Suprapubic skin (tissue), 3 donors: ENCODE data around the gene FGF1.

Experiments
- POLR2AphosphoS5 ChIP-seq, 3 donors: sonication (generic); formaldehyde crosslinking; IDR thresholded peaks; one replicate each; pipeline ENCODE4 v1.6.1; 2017; ENCODE audit warnings: antibody characterized with exemption in 3 of 3
- TF ChIP-seq, protein P1 (sequence below), 2 donors: fragments of 200-600 bp in 1 of 2; fragments of 450-650 bp in 1 of 2; sonication (generic) in 1 of 2; IDR thresholded peaks; one replicate each; pipeline ENCODE4 v1.5.1; 2016 to 2019; ENCODE audit warnings: antibody characterized with exemption in 2 of 2, mild to moderate bottlenecking in 1 of 2, moderate library complexity in 1 of 2

DNA sequence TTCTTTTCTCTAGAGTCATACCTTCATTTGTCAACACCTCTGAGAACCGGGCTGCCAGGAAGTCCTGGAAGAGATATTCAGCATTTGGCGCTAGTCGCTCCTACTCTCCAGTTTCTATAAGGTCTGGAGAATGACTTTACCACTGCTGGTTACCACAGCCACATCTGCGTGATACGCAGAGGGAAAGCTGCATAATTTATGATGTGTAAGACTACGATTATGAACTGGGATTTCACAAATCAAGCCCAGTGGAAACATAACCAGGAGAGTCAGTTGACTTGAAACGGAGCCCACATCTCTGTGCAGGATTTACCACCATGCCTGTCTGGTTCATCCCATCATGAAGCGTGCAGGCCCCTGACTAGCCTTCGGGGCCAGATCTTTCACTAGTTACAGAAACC, 72.6 kb downstream of the FGF1 start:
- TF ChIP-seq POLR2AphosphoS5 (IDR thresholded peaks at IDR 0.05): no peak
- TF ChIP-seq, protein P1, sequence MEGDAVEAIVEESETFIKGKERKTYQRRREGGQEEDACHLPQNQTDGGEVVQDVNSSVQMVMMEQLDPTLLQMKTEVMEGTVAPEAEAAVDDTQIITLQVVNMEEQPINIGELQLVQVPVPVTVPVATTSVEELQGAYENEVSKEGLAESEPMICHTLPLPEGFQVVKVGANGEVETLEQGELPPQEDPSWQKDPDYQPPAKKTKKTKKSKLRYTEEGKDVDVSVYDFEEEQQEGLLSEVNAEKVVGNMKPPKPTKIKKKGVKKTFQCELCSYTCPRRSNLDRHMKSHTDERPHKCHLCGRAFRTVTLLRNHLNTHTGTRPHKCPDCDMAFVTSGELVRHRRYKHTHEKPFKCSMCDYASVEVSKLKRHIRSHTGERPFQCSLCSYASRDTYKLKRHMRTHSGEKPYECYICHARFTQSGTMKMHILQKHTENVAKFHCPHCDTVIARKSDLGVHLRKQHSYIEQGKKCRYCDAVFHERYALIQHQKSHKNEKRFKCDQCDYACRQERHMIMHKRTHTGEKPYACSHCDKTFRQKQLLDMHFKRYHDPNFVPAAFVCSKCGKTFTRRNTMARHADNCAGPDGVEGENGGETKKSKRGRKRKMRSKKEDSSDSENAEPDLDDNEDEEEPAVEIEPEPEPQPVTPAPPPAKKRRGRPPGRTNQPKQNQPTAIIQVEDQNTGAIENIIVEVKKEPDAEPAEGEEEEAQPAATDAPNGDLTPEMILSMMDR (IDR thresholded peaks at IDR 0.05): no peak
